GM21786 (cell line): ENCODE measurements around the gene ITPKC.

Source experiments
- ATAC-seq: cut with Tn5 transposase; IDR thresholded peaks from one replicate; pipeline ENCODE4 v1.9.1; 2021; ENCODE audit not compliant: unreplicated experiment

ITPKC gene

DNA sequence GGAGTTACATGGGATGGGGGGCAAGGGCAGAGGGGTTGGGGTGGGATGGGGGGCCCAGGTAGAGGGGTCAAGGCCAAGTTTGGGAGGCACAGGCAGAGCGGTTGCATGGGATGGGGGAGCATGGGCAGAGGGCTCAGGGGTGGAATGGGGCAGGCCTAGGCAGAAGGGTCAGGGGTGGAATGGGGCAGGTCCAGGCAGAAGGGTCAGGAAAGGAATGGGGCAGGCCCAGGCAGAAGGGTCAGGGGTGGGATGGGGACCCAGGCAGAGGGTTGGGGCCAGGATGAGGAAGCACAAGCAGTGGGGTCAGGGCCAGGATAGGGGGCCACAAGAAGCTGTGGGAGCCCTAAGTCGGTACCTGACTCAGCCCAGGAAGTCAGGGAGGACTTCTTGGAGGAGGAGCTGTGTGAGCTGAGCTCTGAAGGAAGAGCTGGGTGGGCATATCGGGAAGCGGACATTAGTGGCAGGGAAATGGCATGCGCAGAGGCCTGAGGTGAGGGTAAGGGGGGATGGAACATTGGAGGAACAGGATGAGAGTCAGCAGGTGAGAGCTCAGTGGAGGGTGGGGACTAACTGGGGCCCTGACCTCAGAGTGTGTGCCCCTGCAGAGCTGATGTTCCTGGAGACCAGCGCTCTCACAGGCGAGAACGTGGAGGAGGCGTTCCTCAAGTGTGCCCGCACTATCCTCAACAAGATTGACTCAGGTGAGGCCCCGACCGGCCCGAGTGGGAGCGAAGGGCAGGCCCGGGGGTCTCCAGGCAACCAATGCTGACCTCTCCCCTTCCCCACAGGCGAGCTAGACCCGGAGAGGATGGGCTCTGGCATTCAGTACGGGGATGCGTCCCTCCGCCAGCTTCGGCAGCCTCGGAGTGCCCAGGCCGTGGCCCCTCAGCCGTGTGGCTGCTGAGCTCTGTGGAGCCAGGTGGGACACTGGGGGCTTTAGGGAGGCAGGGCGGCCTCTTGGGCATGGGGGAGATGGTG lies 69.4 kb downstream of the ITPKC start:
- ATAC-seq, result no peak
